Neural cell (in vitro differentiated cells): ENCODE results near the gene EFCAB8. TPM values are rescaled to one million over a fixed set of nuclear protein-coding genes. Genes with fewer than 3 reads are reported as not detected.

Experiments used
- H2AFZ ChIP-seq: fragments of 200-600, 300-800 bp; sonication (generic), shearing (Covaris generic); 2 replicates; pipeline ENCODE4 v1.6.0; 2014; ENCODE audit warnings: low read depth, mild to moderate bottlenecking, antibody characterized with exemption, low read length, moderate library complexity
- H3F3A ChIP-seq: fragments of 200-600 bp; shearing (Covaris generic); 2 replicates; pipeline ENCODE4 v1.6.1; 2016; ENCODE audit warnings: mild to moderate bottlenecking, moderate library complexity, mixed read lengths, antibody characterized with exemption, low read length; ENCODE audit not compliant: insufficient read depth, poor library complexity, severe bottlenecking
- H3K27ac ChIP-seq: fragments of 200-600, 300-800 bp; sonication (generic), shearing (Covaris generic); 2 replicates; pipeline ENCODE4 v1.5.1; 2014; ENCODE audit warnings: mild to moderate bottlenecking, low read length, moderate library complexity
- H3K27me3 ChIP-seq: fragments of 300-800, 200-600 bp; sonication (generic), shearing (Covaris generic); 2 replicates; pipeline ENCODE4 v1.6.0; 2014; ENCODE audit warnings: mild to moderate bottlenecking, low read depth, low read length, moderate library complexity; ENCODE audit not compliant: insufficient read depth
- H3K36me3 ChIP-seq: fragments of 300-800, 200-600 bp; sonication (generic), shearing (Covaris generic); 2 replicates; pipeline ENCODE4 v1.5.1; 2014; ENCODE audit warnings: mild to moderate bottlenecking, antibody characterized with exemption, low read length, moderate library complexity; ENCODE audit not compliant: insufficient read depth
- H3K4me2 ChIP-seq: fragments of 300-800, 200-600 bp; sonication (generic), shearing (Covaris generic); 2 replicates; pipeline ENCODE4 v1.6.0; 2014; ENCODE audit warnings: mild to moderate bottlenecking, low read length
- H3K4me3 ChIP-seq: fragments of 300-800, 200-600 bp; sonication (generic), shearing (Covaris generic); 2 replicates; pipeline ENCODE4 v1.5.1; 2014; ENCODE audit warnings: mild to moderate bottlenecking, low read length, moderate library complexity
- H3K79me2 ChIP-seq: fragments of 200-600 bp; shearing (Covaris generic); replicated peaks from 2 replicates; pipeline ENCODE4 v1.6.0; 2014; ENCODE audit warnings: mild to moderate bottlenecking, low read length, moderate library complexity; ENCODE audit not compliant: insufficient read depth
- H3K9ac ChIP-seq: fragments of 300-800, 200-600 bp; sonication (generic), shearing (Covaris generic); 2 replicates; pipeline ENCODE4 v1.6.1; 2016; ENCODE audit warnings: mild to moderate bottlenecking, low read length, mixed read lengths
- H3K9me2 ChIP-seq: fragments of 200-600 bp; shearing (Covaris generic); 2 replicates; pipeline ENCODE4 v1.6.1; 2016; ENCODE audit warnings: mild to moderate bottlenecking, low read length, mixed read lengths; ENCODE audit not compliant: insufficient read depth
- H3K9me3 ChIP-seq: fragments of 200-600, 300-800 bp; sonication (generic), shearing (Covaris generic); 2 replicates; pipeline ENCODE4 v1.6.1; 2016; ENCODE audit warnings: mild to moderate bottlenecking, mixed run types, low read length, moderate library complexity, mixed read lengths
- H4K20me1 ChIP-seq: fragments of 200-600 bp; shearing (Covaris generic); 2 replicates; pipeline ENCODE4 v1.6.1; 2016; ENCODE audit warnings: mild to moderate bottlenecking, mixed run types; ENCODE audit not compliant: insufficient read depth
- CTCF ChIP-seq: fragments of 450-650 bp; IDR thresholded peaks from 2 replicates; pipeline ENCODE4 v1.5.1; 2014; ENCODE audit warnings: antibody characterized with exemption, mild to moderate bottlenecking, moderate library complexity; ENCODE audit not compliant: poor library complexity, severe bottlenecking
- EP300 ChIP-seq: fragments of 450-650 bp; conservative IDR thresholded peaks from 2 replicates; pipeline ENCODE4 v1.6.1; 2014; ENCODE audit warnings: antibody characterized with exemption, mild to moderate bottlenecking, moderate library complexity; ENCODE audit not compliant: poor library complexity, severe bottlenecking
- EZH2 ChIP-seq: fragments of 200-600, 300-800 bp; shearing (Covaris generic), sonication (generic); IDR thresholded peaks from 2 replicates; pipeline ENCODE4 v1.6.1; 2014; ENCODE audit warnings: antibody characterized with exemption, low read length, borderline replicate concordance, mild to moderate bottlenecking; ENCODE audit not compliant: insufficient read depth, poor library complexity, severe bottlenecking
- MXI1 ChIP-seq: fragments of 450-650 bp; conservative IDR thresholded peaks from 2 replicates; pipeline ENCODE4 v1.6.1; 2014; ENCODE audit warnings: antibody characterized with exemption, mild to moderate bottlenecking; ENCODE audit not compliant: poor library complexity, severe bottlenecking
- POLR2AphosphoS5 ChIP-seq: IDR thresholded peaks from 2 replicates; pipeline ENCODE4 v1.6.1; 2012
- RAD21 ChIP-seq: fragments of 450-650 bp; conservative IDR thresholded peaks from 2 replicates; pipeline ENCODE4 v1.6.1; 2014; ENCODE audit warnings: antibody characterized with exemption, mild to moderate bottlenecking, moderate library complexity
- REST ChIP-seq: IDR thresholded peaks from 2 replicates; pipeline ENCODE4 v1.6.1; 2012; ENCODE audit warnings: borderline replicate concordance
- SMC3 ChIP-seq: fragments of 450-650 bp; conservative IDR thresholded peaks from 2 replicates; pipeline ENCODE4 v1.6.1; 2014; ENCODE audit warnings: antibody characterized with exemption, mild to moderate bottlenecking, moderate library complexity; ENCODE audit not compliant: poor library complexity
- TAF1 ChIP-seq: IDR thresholded peaks from 2 replicates; pipeline ENCODE4 v1.6.1; 2012; ENCODE audit warnings: low read depth
- polyA plus RNA-seq: library from polyadenylated mRNA; depleted of rRNA; stranded (reverse); fragments of >200 nt; gene quantifications from 2 replicates; pipeline ENCODE4 v1.2.3, GENCODE V29; 2014

Gene EFCAB8
- polyA plus RNA-seq, 1 donor from 2014 or later = not detected

- TF ChIP-seq EP300 = no peak
- TF ChIP-seq REST = no peak
- TF ChIP-seq RAD21 = no peak
- TF ChIP-seq MXI1 = no peak
- no peak for TF ChIP-seq SMC3
- TF ChIP-seq TAF1 = no peak
- TF ChIP-seq EZH2 = no peak
- TF ChIP-seq POLR2AphosphoS5 = no peak
- TF ChIP-seq CTCF = no peak
- Histone ChIP-seq H3K79me2 (no peaks in the 10 kb centered on the region), H3K9ac (no peak overlapping the region), H4K20me1 (no peaks in the 10 kb centered on the region), H3K4me3 (no peak overlapping the region), H3F3A (no peaks in the 10 kb centered on the region), H3K27me3 (no peaks in the 10 kb centered on the region), H3K4me2 (no peak overlapping the region), H3K36me3 (no peaks in the 10 kb centered on the region), H3K9me2 (no peaks in the 10 kb centered on the region), H3K27ac (no peak overlapping the region), H3K9me3 (no peaks in the 10 kb centered on the region), H2AFZ (no peak overlapping the region)
Observed at GRCh38 chr20:32966382-32966781, 107.7 kb downstream of the EFCAB8 start.

- no peak overlapping the region for H3K4me3 ChIP-seq
- H3K27me3 ChIP-seq = no peaks in the 10 kb centered on the region
- no peaks in the 10 kb centered on the region for H3K9me2 ChIP-seq
- H3K27ac ChIP-seq = no peak overlapping the region
- no peak overlapping the region for H3K9ac ChIP-seq
- H3K4me2 ChIP-seq = no peak overlapping the region
- H3K36me3 ChIP-seq = no peaks in the 10 kb centered on the region
- H3K79me2 ChIP-seq = no peaks in the 10 kb centered on the region
- H4K20me1 ChIP-seq = no peaks in the 10 kb centered on the region
- H3K9me3 ChIP-seq = no peaks in the 10 kb centered on the region
- H2AFZ ChIP-seq = no peak overlapping the region
- TF ChIP-seq TAF1 (no peak), CTCF (no peak), POLR2AphosphoS5 (no peak), RAD21 (no peak), EZH2 (no peak), SMC3 (no peak), MXI1 (no peak), REST (no peak), EP300 (no peak)
- no peaks in the 10 kb centered on the region for H3F3A ChIP-seq
Observed at GRCh38 chr20:32966881-32967781, 108.4 kb downstream of the EFCAB8 start.
